ENCODE measurements around the gene ARHGAP5.

ARHGAP5 gene

GRCh38 chr14:32206552-32206951 is 129.4 kb downstream of the ARHGAP5 start:
- Histone ChIP-seq H3K27ac (replicated peaks) (no peak overlapping the region), H3K27me3 (ENCODE audit: insufficient read depth, poor library complexity, severe bottlenecking) (peaks cover 5% of the 10 kb centered on the region), H3K4me3 (replicated peaks; ENCODE audit: insufficient read depth, low read length) (no peak overlapping the region)
- no peak for TF ChIP-seq SPI1 (IDR thresholded peaks at IDR 0.05; ENCODE audit: borderline replicate concordance, low read depth)
- no peak for TF ChIP-seq POLR2AphosphoS5 (IDR thresholded peaks at IDR 0.05; ENCODE audit: low read depth)
- TF ChIP-seq GABPA (IDR thresholded peaks at IDR 0.05; ENCODE audit: low read depth), result no peak
- TF ChIP-seq REST (IDR thresholded peaks at IDR 0.05; ENCODE audit: insufficient replicate concordance, low read depth), result no peak
- no peak for TF ChIP-seq CTCF (IDR thresholded peaks at IDR 0.05; ENCODE audit: insufficient read depth, low read length)
- DNase-seq (ENCODE audit: low read depth in 1 of 2, low spot score in 1 of 2), result no peak

GRCh38 chr14:32208490-32208889 is 131.4 kb downstream of the ARHGAP5 start:
- no peak for DNase-seq (ENCODE audit: low read depth in 1 of 2, low spot score in 1 of 2)
- H3K27me3 ChIP-seq (ENCODE audit: insufficient read depth, poor library complexity, severe bottlenecking), result peaks cover 5% of the 10 kb centered on the region
- no peak overlapping the region for H3K27ac ChIP-seq (replicated peaks)

More at GRCh38 chr14:32208490-32208889, 131.4 kb downstream of the ARHGAP5 start:
- H3K4me3 ChIP-seq (replicated peaks; ENCODE audit: insufficient read depth, low read length), result no peak overlapping the region
- no peak for TF ChIP-seq GABPA (IDR thresholded peaks at IDR 0.05; ENCODE audit: low read depth)
- no peak for TF ChIP-seq SPI1 (IDR thresholded peaks at IDR 0.05; ENCODE audit: borderline replicate concordance, low read depth)
- TF ChIP-seq POLR2AphosphoS5 (IDR thresholded peaks at IDR 0.05; ENCODE audit: low read depth), result no peak
- TF ChIP-seq CTCF (IDR thresholded peaks at IDR 0.05; ENCODE audit: insufficient read depth, low read length), result no peak
- TF ChIP-seq REST (IDR thresholded peaks at IDR 0.05; ENCODE audit: insufficient replicate concordance, low read depth), result no peak
